GM23248 (cell line): ENCODE measurements around the gene CTIF. TPM values are rescaled to one million over a fixed set of nuclear protein-coding genes. Genes with fewer than 3 reads are reported as not detected.
A peak's percentile ranks its signal among the peaks of the same experiment; 100 is the strongest.

Source experiments
- DNase-seq: peaks from one replicate; pipeline ENCODE4 v3.0.0-alpha.2; 2015
- H2AFZ ChIP-seq: fragments of 200-600 bp; sonication (generic); 2 replicates; pipeline ENCODE4 v1.6.1; 2016; ENCODE audit warnings: antibody characterized with exemption
- H3F3A ChIP-seq: fragments of 200-600 bp; sonication (generic); 2 replicates; pipeline ENCODE4 v1.6.1; 2016; ENCODE audit warnings: mild to moderate bottlenecking, antibody characterized with exemption, mixed run types; ENCODE audit not compliant: insufficient read depth
- H3K27ac ChIP-seq: fragments of 200-600 bp; sonication (generic); 2 replicates; pipeline ENCODE4 v1.5.1; 2016; ENCODE audit warnings: mild to moderate bottlenecking
- H3K27me3 ChIP-seq: fragments of 200-600 bp; sonication (generic); replicated peaks from 2 replicates; pipeline ENCODE4 v1.6.1; 2016; ENCODE audit warnings: mild to moderate bottlenecking; ENCODE audit not compliant: insufficient read depth
- H3K36me3 ChIP-seq: fragments of 200-600 bp; sonication (generic); 2 replicates; pipeline ENCODE4 v1.6.1; 2016; ENCODE audit warnings: low read depth, mild to moderate bottlenecking
- H3K4me1 ChIP-seq: fragments of 200-600 bp; sonication (generic); 2 replicates; pipeline ENCODE4 v1.6.1; 2016; ENCODE audit warnings: mild to moderate bottlenecking; ENCODE audit not compliant: insufficient read depth
- H3K4me2 ChIP-seq: fragments of 200-600 bp; sonication (generic); one replicate; pipeline ENCODE4 v1.6.1; 2016; ENCODE audit warnings: mild to moderate bottlenecking; ENCODE audit not compliant: unreplicated experiment
- H3K4me3 ChIP-seq: fragments of 200-600 bp; sonication (generic); 2 replicates; pipeline ENCODE4 v1.5.1; 2016; ENCODE audit warnings: mild to moderate bottlenecking
- H3K79me2 ChIP-seq: fragments of 200-600 bp; sonication (generic); 2 replicates; pipeline ENCODE4 v1.6.1; 2016; ENCODE audit warnings: mild to moderate bottlenecking; ENCODE audit not compliant: insufficient read depth
- H3K9ac ChIP-seq: fragments of 200-600 bp; sonication (generic); 2 replicates; pipeline ENCODE4 v1.6.1; 2016; ENCODE audit warnings: mild to moderate bottlenecking
- H3K9me2 ChIP-seq: fragments of 200-600 bp; sonication (generic); 2 replicates; pipeline ENCODE4 v1.6.1; 2016; ENCODE audit warnings: mixed run types, mild to moderate bottlenecking, moderate library complexity; ENCODE audit not compliant: insufficient read depth
- H3K9me3 ChIP-seq: fragments of 200-600 bp; sonication (generic); one replicate; pipeline ENCODE4 v1.6.1; 2017; ENCODE audit warnings: low read depth
- H4K20me1 ChIP-seq: fragments of 200-600 bp; sonication (generic); 2 replicates; pipeline ENCODE4 v1.6.0; 2016; ENCODE audit not compliant: insufficient read depth
- EZH2 ChIP-seq: fragments of 200-600 bp; sonication (generic); IDR thresholded peaks from 2 replicates; pipeline ENCODE4 v1.6.1; 2018; ENCODE audit warnings: antibody characterized with exemption, mild to moderate bottlenecking; ENCODE audit not compliant: insufficient read depth, poor library complexity, severe bottlenecking
- EZH2phosphoT487 ChIP-seq: fragments of 200-600 bp; sonication (generic); IDR thresholded peaks from 2 replicates; pipeline ENCODE4 v1.6.1; 2018; ENCODE audit warnings: antibody characterized with exemption, moderate library complexity, mild to moderate bottlenecking, low read depth; ENCODE audit not compliant: insufficient read depth
- WGBS, 2 experiments: methylation state at CpG; one replicate each; pipeline ENCODE4 v1.1.6; 2015 to 2017; ENCODE audit warnings: low lambda C conversion rate in 2 of 2, low coverage in 1 of 2; ENCODE audit errors: missing lambda C conversion rate in 2 of 2; 5-methylcytosine and 5-hydroxymethylcytosine counted together
- in situ Hi-C: fragments of 300-500 bp; cut with MboI; formaldehyde crosslinking; loops from 2 replicates; pipeline ENCODE4 v1.15.0; 2020
- polyA plus RNA-seq: library from polyadenylated mRNA; unstranded; fragments of >200 nt; fragmentation: Nextera tagmentation; extraction: Ambion mirVana; gene quantifications from 2 replicates; pipeline ENCODE4 v1.2.1, GENCODE V29; 2016
- total RNA-seq: library from RNA; depleted of rRNA; stranded (reverse); fragments of >200 nt; shearing (Covaris generic); gene quantifications from 2 replicates; pipeline ENCODE4 v1.2.3, GENCODE V29; 2014

Gene CTIF
- total and polyA plus RNA-seq, 2 experiments from 2014 or later = 21.5 to 46.8 TPM

GRCh38 chr18:48530399-48531081, 8.3 kb upstream of the CTIF start:
- peaks cover 18% of the 10 kb centered on the region for H3F3A ChIP-seq
- H3K36me3 ChIP-seq = no peaks in the 10 kb centered on the region
- no peaks in the 10 kb centered on the region for H4K20me1 ChIP-seq
- H3K4me1 ChIP-seq = peaks cover 24% of the 10 kb centered on the region
- H3K9me3 ChIP-seq = no peaks in the 10 kb centered on the region
- DNase-seq = no peak
- no peaks in the 10 kb centered on the region for H3K27me3 ChIP-seq
- TF ChIP-seq EZH2 (no peak), EZH2phosphoT487 (no peak)
- 63 to 71% methylated on average over 3 of the region's 3 CpGs for WGBS, 2 experiments
- peak overlapping the region; percentile 26; the same call in 1 of the 2 replicates for H3K27ac ChIP-seq
- in situ Hi-C loops = no loop called here
- no peak overlapping the region for H2AFZ ChIP-seq
- peak overlapping the region; percentile 44 for H3K4me2 ChIP-seq
- H3K9me2 ChIP-seq = no peaks in the 10 kb centered on the region
- H3K4me3 ChIP-seq = no peak overlapping the region
- H3K9ac ChIP-seq = no peak overlapping the region
- H3K79me2 ChIP-seq = no peaks in the 10 kb centered on the region

DNA sequence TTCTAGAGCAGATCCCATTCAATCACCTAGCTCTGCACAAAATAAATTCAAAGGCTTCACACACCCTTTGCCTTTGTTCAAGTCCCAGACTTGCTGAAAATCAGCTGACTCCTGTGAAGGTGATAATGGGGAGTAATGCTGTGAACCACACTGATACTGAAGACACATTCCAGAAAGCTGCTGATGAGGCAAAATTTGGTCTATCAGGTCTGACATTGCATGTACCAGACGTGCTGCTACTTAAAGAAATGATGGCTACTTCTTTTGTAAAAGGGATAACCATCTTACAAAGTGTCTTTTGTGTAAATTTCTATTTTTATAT, 7.8 kb upstream of the CTIF start:
- no peak for TF ChIP-seq EZH2phosphoT487
- no peak for TF ChIP-seq EZH2
- Histone ChIP-seq H4K20me1 (no peaks in the 10 kb centered on the region), H3K4me3 (no peak overlapping the region), H3K4me1 (peaks cover 24% of the 10 kb centered on the region), H3F3A (peaks cover 18% of the 10 kb centered on the region), H3K9me2 (no peaks in the 10 kb centered on the region), H3K9me3 (no peaks in the 10 kb centered on the region), H3K36me3 (no peaks in the 10 kb centered on the region), H3K27me3 (no peaks in the 10 kb centered on the region), H3K9ac (no peak overlapping the region), H3K27ac (no peak overlapping the region), H3K79me2 (no peaks in the 10 kb centered on the region), H2AFZ (no peak overlapping the region), H3K4me2 (no peak overlapping the region)
- in situ Hi-C loops = no loop called here
- WGBS, 2 experiments = 93 to 94% methylated on average over 1 of the region's 1 CpG
- DNase-seq = no peak

- Histone ChIP-seq H3K4me3 (no peak overlapping the region), H3K79me2 (no peaks in the 10 kb centered on the region), H3K9me3 (no peaks in the 10 kb centered on the region), H3F3A (peaks cover 18% of the 10 kb centered on the region), H3K4me2 (no peak overlapping the region), H3K27me3 (no peaks in the 10 kb centered on the region), H3K4me1 (peaks cover 24% of the 10 kb centered on the region), H4K20me1 (no peaks in the 10 kb centered on the region), H2AFZ (no peak overlapping the region), H3K27ac (no peak overlapping the region), H3K9ac (no peak overlapping the region), H3K9me2 (no peaks in the 10 kb centered on the region), H3K36me3 (no peaks in the 10 kb centered on the region)
- DNase-seq = no peak
- TF ChIP-seq EZH2phosphoT487 (no peak), EZH2 (no peak)
- WGBS, 2 experiments = 81 to 86% methylated on average over 3 of the region's 3 CpGs
- in situ Hi-C loops = no loop called here
Measured at GRCh38 chr18:48531908-48532307, 6.9 kb upstream of the CTIF start.

GRCh38 chr18:48533340-48534070, 5.3 kb upstream of the CTIF start:
- Histone ChIP-seq H3K4me3 (no peak overlapping the region), H3K9me2 (no peaks in the 10 kb centered on the region), H2AFZ (no peak overlapping the region), H3K79me2 (no peaks in the 10 kb centered on the region), H3K36me3 (no peaks in the 10 kb centered on the region), H3K4me2 (no peak overlapping the region), H3K9ac (no peak overlapping the region), H4K20me1 (no peaks in the 10 kb centered on the region), H3F3A (peaks cover 18% of the 10 kb centered on the region), H3K4me1 (peaks cover 28% of the 10 kb centered on the region), H3K27me3 (no peaks in the 10 kb centered on the region), H3K27ac (no peak overlapping the region), H3K9me3 (no peaks in the 10 kb centered on the region)
- TF ChIP-seq EZH2phosphoT487 (no peak), EZH2 (no peak)
- no peak for DNase-seq
- WGBS, 2 experiments = 86 to 92% methylated on average over 6 of the region's 6 CpGs
- in situ Hi-C loops = no loop called here
